ENCODE measurements around the gene ARHGAP23.

The ARHGAP23 gene

GRCh38 chr17:38428112-38428642 lies at the start of gene ARHGAP23:
Gene ARHGAP23 (plus strand): TSS chr17:38428464. CDS start chr17:38428486, 22 bp downstream.
- DNase-seq (ENCODE audit: low read depth): no peak

- no peak for DNase-seq (ENCODE audit: low read depth)
Measured at GRCh38 chr17:38379448-38379847, 48.8 kb upstream of the ARHGAP23 start.

- DNase-seq (ENCODE audit: low read depth): no peak
Measured at GRCh38 chr17:38395090-38395489, 33.2 kb upstream of the ARHGAP23 start.

GRCh38 chr17:38397227-38397626 lies 31.0 kb upstream of the ARHGAP23 start:
- no peak for DNase-seq (ENCODE audit: low read depth)

GRCh38 chr17:38400286-38400685 lies 28.0 kb upstream of the ARHGAP23 start:
- DNase-seq (ENCODE audit: low read depth): no peak

GRCh38 chr17:38401459-38401858 lies 26.8 kb upstream of the ARHGAP23 start:
- no peak for DNase-seq (ENCODE audit: low read depth)

- no peak for DNase-seq (ENCODE audit: low read depth)
Measured at GRCh38 chr17:38402897-38403296, 25.4 kb upstream of the ARHGAP23 start.

GRCh38 chr17:38403491-38403890 lies 24.8 kb upstream of the ARHGAP23 start:
- DNase-seq (ENCODE audit: low read depth): no peak

- no peak for DNase-seq (ENCODE audit: low read depth)
Measured at GRCh38 chr17:38404174-38404943, 23.9 kb upstream of the ARHGAP23 start.

GRCh38 chr17:38405654-38406053 lies 22.6 kb upstream of the ARHGAP23 start:
- no peak for DNase-seq (ENCODE audit: low read depth)

- DNase-seq (ENCODE audit: low read depth): no peak
Measured at GRCh38 chr17:38410201-38410600, 18.1 kb upstream of the ARHGAP23 start.

- DNase-seq (ENCODE audit: low read depth): no peak
Measured at GRCh38 chr17:38415250-38416194, 12.7 kb upstream of the ARHGAP23 start.

- no peak for DNase-seq (ENCODE audit: low read depth)
Measured at GRCh38 chr17:38416840-38417209, 11.4 kb upstream of the ARHGAP23 start.

GRCh38 chr17:38417210-38417951 lies 10.9 kb upstream of the ARHGAP23 start:
- no peak for DNase-seq (ENCODE audit: low read depth)

- no peak for DNase-seq (ENCODE audit: low read depth)
Measured at GRCh38 chr17:38418062-38418692, 10.1 kb upstream of the ARHGAP23 start.

GRCh38 chr17:38418693-38419507 lies 9.4 kb upstream of the ARHGAP23 start:
- no peak for DNase-seq (ENCODE audit: low read depth)

GRCh38 chr17:38419508-38419981 lies 8.7 kb upstream of the ARHGAP23 start:
- DNase-seq (ENCODE audit: low read depth): no peak

GRCh38 chr17:38420518-38420917 lies 7.7 kb upstream of the ARHGAP23 start:
- DNase-seq (ENCODE audit: low read depth): no peak

GRCh38 chr17:38421171-38421841 lies 7.0 kb upstream of the ARHGAP23 start:
- DNase-seq (ENCODE audit: low read depth): no peak
